NCI-H2081 treated with DMSO at 0.1 percent for 48 hours (cell line): Measurements from ENCODE around the gene CEP164.
"Not testable (repeated sequence)": the region's sequence is repeated elsewhere in the genome, so short reads cannot be mapped to it uniquely, and the experiment has no call there.

Experiments
- DNase-seq: peaks from one replicate; lab custom pipeline; 2025; lab: John Stamatoyannopoulos, UW

Gene CEP164

DNA sequence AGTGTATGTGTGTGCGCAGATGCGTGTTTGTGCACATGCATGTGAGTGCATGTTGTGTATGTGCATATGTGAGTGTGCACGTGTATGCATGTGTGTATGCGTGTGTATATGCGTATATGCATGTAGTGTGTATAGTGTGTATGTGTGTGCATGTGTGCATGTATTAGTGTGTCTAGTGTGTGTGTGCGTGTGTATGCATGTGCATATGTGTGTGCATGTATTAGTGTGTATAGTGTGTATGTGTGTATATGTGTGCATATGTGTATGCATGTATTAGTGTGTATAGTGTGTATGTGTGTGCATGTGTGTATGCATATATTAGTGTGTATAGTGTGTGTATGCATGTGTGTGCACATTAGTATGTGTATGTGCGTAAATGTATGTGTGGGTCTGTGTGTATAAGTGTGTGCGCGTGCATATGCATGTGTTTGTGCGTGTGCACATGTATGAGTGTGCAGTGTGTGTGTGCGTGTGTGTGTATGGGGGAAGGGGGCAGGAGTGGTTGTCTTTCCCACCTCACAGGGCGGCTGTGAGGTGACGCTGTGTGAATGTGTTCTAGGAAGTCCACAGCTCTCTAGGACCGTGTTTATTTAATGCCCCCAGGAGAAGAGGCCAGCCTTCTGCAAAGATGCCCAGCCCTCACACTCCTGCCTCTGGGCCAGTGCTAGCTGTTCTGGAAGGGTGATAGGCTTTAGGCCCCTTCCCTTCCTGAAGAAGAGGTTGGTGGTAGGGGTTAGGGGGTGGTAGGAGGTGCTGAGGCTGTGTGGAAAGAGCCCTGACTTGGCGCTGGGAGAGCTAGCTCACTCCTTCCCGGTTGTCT is 114.6 kb downstream of the CEP164 start:
- DNase-seq, result no peak

DNA sequence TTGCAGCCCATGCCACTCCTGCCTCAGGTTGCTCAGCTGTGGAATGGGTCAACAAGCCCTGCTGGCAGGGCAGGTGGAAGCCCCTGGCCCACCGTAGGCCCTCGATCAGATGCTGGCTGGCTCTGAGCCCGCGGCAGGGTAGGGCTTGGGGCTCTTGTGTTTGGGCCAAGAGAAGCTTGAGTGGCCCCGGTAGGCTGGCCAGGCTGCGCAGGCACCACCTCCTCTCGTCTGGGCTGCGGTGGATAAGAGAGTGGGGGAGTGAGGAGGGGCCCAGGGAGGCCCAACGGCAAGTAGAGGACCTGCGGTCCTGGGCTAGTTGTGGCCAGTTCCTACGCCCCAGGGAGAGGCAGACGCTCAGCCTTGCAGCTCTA is 115.2 kb downstream of the CEP164 start:
- no peak for DNase-seq

DNA sequence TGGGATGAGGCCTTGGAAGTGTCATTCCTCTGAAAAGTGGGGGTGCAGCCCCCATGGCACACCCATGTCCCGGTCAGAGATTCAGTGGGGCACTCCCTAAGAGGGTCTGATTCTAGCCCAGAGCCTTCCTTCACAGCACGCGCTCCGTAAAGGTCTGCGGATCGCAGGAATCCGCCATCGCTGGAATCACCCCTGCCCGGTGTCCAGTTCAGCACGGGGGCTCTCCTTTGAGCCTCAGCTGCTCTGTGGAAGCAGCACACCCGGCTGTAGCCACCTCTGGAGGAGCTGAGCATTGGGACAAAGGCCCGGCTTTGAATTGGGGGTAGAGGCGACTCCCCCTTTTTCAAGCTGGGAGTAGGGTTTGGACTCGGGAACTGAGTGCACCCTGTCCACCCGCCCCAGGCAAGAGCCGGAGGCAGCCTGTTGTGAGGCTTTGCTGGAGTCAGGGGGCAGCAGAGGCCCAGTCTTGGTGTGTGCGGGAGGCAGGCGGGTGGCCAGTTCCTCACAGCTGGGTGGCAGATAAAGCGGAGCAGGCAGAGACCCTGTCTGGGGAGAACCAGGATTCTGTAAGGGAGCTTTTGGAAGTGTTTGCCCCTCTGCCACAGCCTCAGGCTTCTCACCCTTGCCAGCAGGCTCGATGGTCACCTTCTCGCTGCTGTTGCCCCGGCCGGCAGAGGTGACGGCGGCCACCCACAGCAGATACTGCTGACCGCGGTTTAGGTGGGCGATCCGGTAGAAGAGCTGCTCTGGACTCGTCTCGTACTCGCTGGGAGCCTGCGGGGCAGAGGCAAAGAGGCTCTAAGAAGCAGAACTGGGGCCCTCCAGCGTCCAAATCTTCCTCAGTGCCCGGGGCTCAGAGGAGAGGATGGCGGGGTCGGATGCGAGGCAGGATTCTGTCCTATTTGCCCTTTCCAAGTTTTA is 115.9 kb downstream of the CEP164 start:
- no peak for DNase-seq

DNA sequence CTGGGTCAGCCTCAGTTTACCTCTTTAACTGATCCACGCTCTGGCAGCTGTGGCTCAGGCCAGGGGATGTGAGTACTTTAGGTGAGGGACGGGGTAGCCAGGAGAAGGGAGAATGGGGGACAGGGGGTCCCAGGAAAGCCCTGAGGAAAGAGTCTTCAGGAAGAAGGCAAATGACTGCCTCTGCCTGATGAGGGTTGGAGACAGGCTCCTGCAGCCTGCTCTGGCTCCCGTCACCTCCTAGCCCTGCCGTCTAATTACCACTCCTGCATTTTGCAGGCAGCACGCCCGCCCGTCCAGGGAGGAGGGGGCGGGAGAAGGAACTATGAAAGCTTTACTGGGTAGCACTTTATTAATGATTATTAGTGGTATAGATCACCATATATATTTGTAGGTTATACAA is 116.6 kb downstream of the CEP164 start:
- no peak for DNase-seq

DNA sequence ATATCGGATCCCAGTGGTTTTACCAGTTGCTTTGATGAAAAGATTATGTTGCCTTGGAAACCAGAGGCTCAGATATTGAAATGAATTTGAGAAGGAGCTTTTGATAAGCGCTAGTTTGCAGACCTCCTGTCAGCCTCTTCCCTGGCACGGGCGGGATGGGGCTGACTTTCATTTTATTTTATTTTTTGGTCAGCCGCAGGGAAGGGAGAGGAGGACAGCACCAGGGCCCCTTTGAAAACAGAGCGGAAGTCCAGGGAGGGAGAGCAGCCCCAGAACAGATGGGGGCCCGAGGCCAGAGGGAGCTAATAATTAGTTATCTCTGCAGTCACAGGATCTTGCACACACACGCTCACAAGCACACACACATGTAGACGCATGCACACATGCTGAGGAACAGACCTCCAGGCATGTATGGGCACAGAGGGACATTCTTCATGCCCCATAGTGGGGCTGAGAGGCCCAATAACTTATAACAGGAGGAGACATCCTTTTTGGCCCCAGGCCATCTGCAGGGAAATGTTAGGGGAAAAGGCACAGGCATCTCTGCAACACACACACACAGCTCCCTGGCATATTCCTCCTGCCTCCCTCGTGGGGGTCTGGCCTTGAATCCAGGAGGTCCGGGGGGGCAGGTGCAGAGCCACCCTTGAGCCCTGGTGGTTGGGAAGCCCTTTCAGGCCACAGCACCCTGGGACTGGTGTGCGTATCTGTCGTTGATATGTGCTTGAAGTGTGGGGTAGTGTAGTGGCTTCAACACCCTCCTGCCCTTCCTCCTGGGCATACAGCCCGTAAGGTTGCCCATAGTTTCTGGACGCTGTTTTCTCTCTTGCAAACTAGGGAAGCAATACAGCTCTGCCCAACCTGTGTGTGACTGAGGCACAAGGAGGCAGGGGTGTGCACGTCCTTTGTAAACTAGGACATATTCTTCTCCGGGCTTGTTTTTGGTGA is 117.3 kb downstream of the CEP164 start:
- DNase-seq, result no peak

DNA sequence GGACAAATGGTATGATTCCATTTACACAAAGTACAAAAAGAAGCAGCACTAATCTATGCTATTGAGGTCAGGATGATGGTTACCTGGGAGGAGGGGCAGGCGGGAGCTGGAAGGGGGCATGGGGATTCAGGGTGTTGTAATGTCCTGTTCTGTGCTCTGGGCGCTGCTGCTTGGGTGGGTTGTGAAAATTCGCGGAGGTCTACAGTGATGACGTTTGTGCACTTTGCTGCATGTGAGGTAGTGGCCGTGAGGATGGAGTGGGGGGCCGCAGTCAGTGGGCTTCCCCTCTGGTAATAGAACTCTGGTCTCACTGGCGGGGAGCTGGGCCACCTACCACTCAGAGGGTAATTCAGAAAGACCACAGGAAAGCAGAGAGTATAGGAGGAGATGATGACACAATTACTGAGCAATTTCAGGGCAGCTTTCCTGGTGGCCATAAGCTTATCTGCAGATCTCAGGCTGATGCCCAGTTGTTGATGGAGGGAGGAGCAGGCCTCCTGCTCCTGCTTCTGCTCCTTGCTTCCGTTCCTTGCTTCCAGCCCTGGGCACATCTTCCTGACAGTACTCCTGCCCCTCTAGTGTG is 121.5 kb downstream of the CEP164 start:
- no peak for DNase-seq

DNA sequence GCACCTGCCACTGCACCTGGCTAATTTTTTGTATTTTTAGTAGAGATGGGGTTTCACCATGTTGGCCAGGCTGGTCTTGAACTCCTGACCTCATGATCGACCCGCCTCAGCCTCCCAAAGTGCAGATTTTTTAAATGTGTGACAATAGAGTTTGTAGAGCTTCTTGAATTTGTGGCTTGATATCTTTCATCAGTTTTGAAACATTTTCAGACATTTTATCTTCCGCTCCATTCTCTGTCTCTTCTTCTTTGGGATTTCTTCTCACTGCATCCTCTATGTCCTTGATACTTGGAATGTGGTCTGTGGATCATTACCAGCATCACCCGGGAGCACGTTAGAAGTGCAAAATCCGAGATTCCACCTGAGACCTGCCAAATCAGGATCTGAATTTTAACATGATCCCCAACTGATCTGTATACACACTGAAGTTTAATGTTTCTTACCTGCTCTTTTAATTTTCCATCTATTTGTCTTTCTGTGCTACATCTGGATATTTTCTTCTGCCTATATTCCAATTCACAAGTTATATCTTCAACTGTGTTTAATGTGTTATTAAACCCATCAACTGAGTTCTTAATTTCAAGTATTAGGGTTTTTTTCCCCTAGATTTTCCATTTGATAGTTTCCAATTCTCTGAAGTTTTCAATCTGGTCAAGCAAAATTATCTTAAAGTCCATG is 126.4 kb downstream of the CEP164 start:
- DNase-seq, result no peak

GRCh38 chr11:117454564-117454917 is 126.9 kb downstream of the CEP164 start:
- no peak for DNase-seq

DNA sequence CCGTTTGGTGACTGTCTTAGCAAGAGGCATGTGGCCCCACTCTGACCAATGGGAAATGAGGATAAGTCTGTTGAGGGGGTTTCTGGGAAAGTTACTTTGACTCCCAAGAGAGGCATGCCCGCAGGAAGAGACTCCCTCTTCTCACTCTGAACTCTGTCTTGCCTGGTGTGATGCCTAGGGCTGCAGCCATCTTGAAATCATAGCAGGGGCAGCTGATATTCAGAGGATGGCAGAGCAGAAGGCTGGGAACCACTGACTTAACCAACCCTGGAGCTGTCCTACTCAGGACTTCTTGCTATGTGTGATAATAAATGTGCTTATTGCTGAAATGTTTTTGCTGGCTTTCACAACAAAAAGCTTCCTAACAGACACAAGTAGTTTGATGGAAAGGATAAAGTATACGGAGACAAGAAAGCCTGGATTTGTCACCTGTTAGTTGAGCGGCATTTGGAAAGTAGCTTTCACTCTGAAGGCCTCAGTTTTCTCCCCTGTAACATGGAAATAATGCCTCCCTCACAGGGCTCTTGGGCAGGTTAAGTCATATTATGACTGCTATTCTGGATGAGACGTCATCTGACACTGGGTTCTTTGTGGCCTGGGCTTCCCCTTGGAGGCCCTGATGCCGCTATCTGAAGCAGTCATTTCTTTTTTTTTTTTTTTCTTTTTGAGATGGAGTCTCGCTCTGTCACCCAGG is 128.5 kb downstream of the CEP164 start:
- no peak for DNase-seq

- not testable (repeated sequence) for DNase-seq
These were observed 129.0 kb downstream of the CEP164 start for GRCh38 chr11:117456721-117457029.

GRCh38 chr11:117457031-117457785 is 129.6 kb downstream of the CEP164 start:
- DNase-seq, result peak; percentile 34

GRCh38 chr11:117457835-117458234 is 130.2 kb downstream of the CEP164 start:
- peak; percentile 16 for DNase-seq

- no peak for DNase-seq
These were observed 130.8 kb downstream of the CEP164 start for GRCh38 chr11:117458275-117459122.

GRCh38 chr11:117459123-117459978 is 131.7 kb downstream of the CEP164 start:
- no peak for DNase-seq

GRCh38 chr11:117459979-117460300 is 132.3 kb downstream of the CEP164 start:
- DNase-seq, result no peak

GRCh38 chr11:117461396-117462182 is 133.9 kb downstream of the CEP164 start:
- no peak for DNase-seq

- DNase-seq, result no peak
These were observed 134.7 kb downstream of the CEP164 start for GRCh38 chr11:117462183-117462863.
